HG02973 (cell line): ENCODE measurements around the gene FTH1.

Experiments used
- ATAC-seq: cut with Tn5 transposase; IDR thresholded peaks from one replicate; pipeline ENCODE4 v1.9.1; 2021; ENCODE audit warnings: moderate library complexity; ENCODE audit not compliant: unreplicated experiment

FTH1 gene

GRCh38 chr11:61949169-61950034 lies 18.0 kb downstream of the FTH1 start:
- no peak for ATAC-seq

DNA sequence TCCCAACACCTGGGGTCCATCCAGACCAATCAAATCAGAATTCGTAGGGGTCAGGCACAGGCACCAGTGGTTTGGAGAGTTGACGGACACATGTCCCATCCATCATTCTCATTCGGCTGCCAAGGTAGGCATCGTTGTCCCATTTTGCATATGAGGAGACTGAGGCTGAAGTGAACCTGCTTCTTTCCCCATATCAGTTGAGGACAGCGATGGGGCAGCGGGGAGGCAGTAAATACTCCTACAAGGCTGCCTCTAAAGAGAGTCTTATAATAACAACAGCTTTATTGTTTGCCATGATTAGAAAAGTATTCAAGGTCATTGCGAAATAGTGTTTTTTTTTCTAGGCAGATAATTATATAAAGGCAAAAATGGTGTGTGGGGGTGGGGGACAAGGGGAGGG lies 18.9 kb downstream of the FTH1 start:
- ATAC-seq: no peak

GRCh38 chr11:61947486-61948210 lies 19.8 kb downstream of the FTH1 start:
- no peak for ATAC-seq

- ATAC-seq: no peak
Observed at GRCh38 chr11:61946894-61947293, 20.5 kb downstream of the FTH1 start.

- ATAC-seq: no peak
Observed at GRCh38 chr11:61945191-61945590, 22.2 kb downstream of the FTH1 start.

GRCh38 chr11:61940466-61940865 lies 27.0 kb downstream of the FTH1 start:
- ATAC-seq: no peak

GRCh38 chr11:61935861-61936260 lies 31.6 kb downstream of the FTH1 start:
- ATAC-seq: no peak

GRCh38 chr11:61930933-61931332 lies 36.5 kb downstream of the FTH1 start:
- ATAC-seq: no peak

- ATAC-seq: no peak
Observed at GRCh38 chr11:61928606-61929005, 38.8 kb downstream of the FTH1 start.

- no peak for ATAC-seq
Observed at GRCh38 chr11:61927501-61927900, 39.9 kb downstream of the FTH1 start.

DNA sequence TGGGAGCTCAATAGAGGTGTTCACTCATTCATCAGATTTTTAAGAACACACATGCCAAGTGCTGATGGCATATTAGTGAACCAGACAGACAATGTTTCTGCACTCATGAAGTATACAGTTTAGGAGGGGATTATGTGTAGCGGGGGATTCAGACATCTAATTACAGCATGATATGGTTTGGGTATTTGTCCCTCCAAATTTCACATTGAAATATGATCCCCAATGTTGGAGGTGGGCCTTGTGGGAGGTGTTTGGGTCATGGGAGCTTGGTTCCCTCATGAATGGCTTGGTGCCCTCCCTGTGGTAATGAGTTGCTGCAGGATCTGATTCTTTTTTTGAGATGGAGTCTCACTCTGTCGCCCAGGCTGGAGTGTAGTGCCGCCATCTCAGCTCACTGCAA lies 41.2 kb downstream of the FTH1 start:
- no peak for ATAC-seq

DNA sequence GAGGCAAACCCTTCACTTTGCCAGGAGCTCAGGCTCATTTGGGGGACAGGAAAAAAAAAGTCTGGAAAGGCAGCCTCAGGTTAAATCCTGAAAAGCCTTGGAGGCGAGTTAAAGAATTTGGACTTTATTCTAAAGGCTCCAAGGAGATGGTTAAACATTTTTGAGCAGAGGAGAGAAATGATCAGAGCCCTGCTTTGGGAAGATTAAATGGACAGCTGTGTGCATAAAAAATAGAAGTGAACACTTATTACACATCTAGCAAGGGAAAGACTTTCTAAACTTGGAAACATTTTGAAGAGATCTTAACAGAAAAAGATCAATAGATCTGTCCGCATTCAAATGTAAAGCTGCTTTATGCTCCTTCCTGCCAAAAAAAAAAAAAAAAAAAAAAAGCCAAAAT lies 41.7 kb downstream of the FTH1 start:
- no peak for ATAC-seq

- ATAC-seq: no peak
Observed at GRCh38 chr11:61924064-61924455, 43.4 kb downstream of the FTH1 start.

- ATAC-seq: no peak
Observed at GRCh38 chr11:61923166-61924063, 44.0 kb downstream of the FTH1 start.

- no peak for ATAC-seq
Observed at GRCh38 chr11:61922539-61922938, 44.9 kb downstream of the FTH1 start.

DNA sequence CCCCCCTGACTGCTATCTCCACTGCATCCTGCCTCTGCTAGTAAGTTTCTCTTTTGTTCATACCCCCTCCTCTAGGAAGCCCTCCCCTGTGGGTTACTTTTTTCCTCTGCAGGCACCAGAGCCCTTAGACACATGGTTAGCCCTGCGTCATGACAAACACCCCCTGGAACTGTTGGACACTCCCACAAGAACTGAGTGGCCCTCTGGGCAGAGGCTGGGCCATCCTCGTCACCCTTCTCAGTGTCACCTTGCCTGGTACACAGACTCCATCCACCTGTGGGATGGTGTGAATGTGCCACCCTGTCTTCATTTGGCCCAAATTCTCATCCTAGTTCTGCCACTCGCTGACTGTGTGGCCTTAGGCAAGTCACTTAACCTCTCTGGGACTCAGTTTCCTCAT lies 46.0 kb downstream of the FTH1 start:
- ATAC-seq: no peak

DNA sequence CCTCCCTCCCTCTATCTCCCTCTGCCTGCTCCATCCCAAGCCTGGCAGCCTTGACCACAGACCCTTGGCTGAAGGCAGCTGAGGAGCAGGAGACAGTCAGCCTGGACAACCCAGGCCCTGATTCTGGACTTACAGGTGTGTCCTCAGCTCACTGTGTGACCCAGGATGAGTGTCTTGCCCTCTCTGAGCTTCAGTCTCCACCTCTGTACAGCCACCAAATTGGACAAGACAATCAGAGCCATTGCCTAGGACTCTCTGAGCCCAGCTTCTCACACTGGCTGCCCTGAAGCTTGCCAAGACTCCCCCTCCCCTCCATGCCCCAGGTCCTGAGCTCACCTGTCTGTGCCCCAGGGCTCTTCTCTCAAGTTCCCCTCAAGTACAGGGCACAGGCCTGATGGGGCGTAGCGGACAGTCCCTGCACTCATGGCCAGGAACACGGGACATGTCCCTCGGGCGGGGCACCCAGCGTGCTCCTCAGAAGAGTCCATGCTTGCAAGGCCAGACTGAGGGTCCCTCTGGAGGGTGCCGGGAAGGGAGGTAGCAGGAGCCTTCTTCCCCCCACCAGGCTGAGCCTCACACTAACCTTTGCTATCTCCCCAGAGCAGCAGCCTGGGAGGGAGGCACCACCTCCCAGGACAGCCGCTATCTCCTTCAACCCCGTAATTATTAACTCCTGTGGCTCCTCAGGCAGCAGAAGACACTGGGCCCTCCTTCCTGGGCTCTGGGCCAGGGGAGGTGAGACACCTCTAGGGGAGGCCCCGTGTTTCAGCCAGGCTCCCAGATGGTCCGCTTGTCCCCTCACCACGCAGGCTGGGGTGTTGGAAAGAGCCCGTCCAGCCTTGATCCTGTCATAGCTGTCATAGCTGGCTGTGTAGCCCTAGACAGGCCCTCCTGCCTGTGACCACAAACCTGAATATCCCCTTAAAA lies 47.5 kb downstream of the FTH1 start:
- ATAC-seq: no peak

DNA sequence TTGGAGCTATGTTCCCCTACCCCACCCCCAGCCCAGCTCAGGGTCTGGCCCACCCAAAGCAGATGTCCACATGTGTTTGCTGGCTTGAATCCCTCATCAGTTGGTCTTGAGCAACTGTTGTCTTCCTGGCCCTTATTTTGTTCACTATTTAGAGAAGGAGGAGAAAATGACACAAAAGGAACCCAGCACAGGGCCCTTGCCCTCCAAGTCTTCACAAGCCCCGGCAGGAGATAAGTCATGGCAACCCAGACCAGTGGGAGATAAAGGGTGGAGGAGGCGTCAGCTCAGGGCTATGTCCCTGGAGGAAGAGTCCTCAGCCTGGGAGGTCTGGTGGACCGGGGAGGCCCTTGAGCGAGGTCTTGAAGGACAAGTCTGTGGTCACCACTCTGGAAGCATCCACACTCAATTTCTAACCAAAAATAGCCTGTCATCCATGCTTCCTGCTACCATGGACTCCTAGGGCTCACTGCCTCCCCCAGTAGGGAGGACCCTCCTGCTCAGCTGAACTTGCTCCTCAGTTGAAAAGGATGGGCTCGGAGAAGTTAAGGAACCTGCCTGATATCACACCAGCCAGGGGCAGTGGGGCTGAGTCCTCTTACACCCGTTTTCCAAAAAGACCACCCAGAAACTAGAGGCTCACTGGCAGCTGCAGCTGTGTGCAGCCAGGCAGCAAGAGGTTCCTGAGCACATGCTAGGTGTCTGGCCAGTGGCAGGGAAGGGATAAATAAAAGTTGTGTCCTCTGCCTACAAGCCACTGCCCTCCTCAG lies 48.3 kb downstream of the FTH1 start:
- ATAC-seq: no peak

- no peak for ATAC-seq
Observed at GRCh38 chr11:61918251-61918937, 49.0 kb downstream of the FTH1 start.
